RWPE1 (cell line): ENCODE measurements around the gene TRIM41.
A peak's percentile ranks its signal among the peaks of the same experiment; 100 is the strongest.

Experiments used
- CTCF ChIA-PET: fragments of 350-600 bp; sonication (Branson Sonifier 250); formaldehyde crosslinking; extraction: SDS; loops from one replicate; lab custom pipeline; 2021; lab: Yijun Ruan, JAX
- POLR2A ChIA-PET: fragments of 400-600 bp; formaldehyde crosslinking; extraction: SDS; loops from one replicate; lab custom pipeline; 2020; ENCODE audit warnings: antibody characterized with exemption; ENCODE audit not compliant: low non-redundant PET; lab: Yijun Ruan, JAX
- DNase-seq: peaks from one replicate; pipeline ENCODE4 v3.0.0; 2012; ENCODE audit warnings: low spot score
- H3K27ac ChIP-seq: fragments of 450-650 bp; 2 replicates; pipeline ENCODE4 v1.5.1; 2017
- CTCF ChIP-seq: fragments of 450-650 bp; conservative IDR thresholded peaks from 2 replicates; pipeline ENCODE4 v1.5.1; 2017; ENCODE audit warnings: low read depth, mild to moderate bottlenecking

TRIM41 gene

GRCh38 chr5:181235689-181236366 is 12.7 kb downstream of the TRIM41 start:
- H3K27ac ChIP-seq, result peak overlapping the region; percentile 68
- DNase-seq, result no peak
- ChIA-PET POLR2A (interaction anchor here (0.9 to 1.3 kb wide), 3 partner anchors 10 to 15 kb away, joined by 3 to 6 read pairs (median 5); partner anchors contain the start of gene TRIM41), CTCF (interaction anchor here (0.7 to 1.0 kb wide), 2 partner anchors 51 kb away, joined by 5 to 6 read pairs; no protein-coding TSS in a partner anchor)
- no peak for TF ChIP-seq CTCF

GRCh38 chr5:181236471-181236870 is 13.4 kb downstream of the TRIM41 start:
- no peak for DNase-seq
- TF ChIP-seq CTCF, result no peak
- ChIA-PET CTCF (interaction anchor here (0.7 kb wide), 1 partner anchor 52 kb away, joined by 6 read pairs; no protein-coding TSS in a partner anchor), POLR2A (interaction anchor here (1.0 kb wide), 1 partner anchor 13 kb away, joined by 6 read pairs; the partner anchor contains the start of gene TRIM41)
- no peak overlapping the region for H3K27ac ChIP-seq

DNA sequence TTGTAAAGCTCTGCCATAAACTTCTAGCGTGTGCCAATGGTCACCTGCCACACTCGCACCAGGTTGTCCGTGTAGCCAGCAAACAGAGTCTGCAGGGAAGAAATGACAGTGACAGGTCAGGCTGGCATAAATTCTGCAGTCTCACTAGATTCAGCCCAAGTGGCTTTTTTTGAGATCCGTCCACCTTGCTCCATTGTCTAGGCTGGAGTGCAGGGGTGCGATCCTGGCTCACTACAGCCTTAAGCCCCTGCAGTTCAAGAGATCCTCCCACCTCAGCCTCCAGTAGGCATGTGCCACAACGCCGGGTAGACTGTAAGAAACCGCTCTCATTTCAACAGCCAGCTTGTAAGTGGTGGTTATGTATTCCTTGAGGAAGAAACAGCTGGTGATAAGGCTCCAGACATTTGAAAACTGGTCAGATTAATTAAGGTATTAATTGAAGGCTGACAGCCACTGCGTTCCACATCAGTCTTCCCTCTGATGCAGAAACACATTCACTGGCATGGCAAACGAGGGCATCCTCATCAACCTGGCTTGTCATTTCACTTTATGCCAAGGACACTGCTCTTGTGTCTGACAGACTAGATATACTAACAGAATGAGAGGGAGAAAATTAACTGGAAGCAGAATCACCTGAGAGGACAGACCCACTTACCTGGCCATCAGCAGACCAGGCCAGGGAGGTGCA is 14.0 kb downstream of the TRIM41 start:
- H3K27ac ChIP-seq, result peak overlapping the region; percentile 44
- no peak for TF ChIP-seq CTCF
- no peak for DNase-seq
- ChIA-PET POLR2A (interaction anchor here (1.0 kb wide), 1 partner anchor 13 kb away, joined by 6 read pairs; the partner anchor contains the start of gene TRIM41), CTCF (interaction anchor here (0.7 kb wide), 1 partner anchor 52 kb away, joined by 6 read pairs; no protein-coding TSS in a partner anchor)

DNA sequence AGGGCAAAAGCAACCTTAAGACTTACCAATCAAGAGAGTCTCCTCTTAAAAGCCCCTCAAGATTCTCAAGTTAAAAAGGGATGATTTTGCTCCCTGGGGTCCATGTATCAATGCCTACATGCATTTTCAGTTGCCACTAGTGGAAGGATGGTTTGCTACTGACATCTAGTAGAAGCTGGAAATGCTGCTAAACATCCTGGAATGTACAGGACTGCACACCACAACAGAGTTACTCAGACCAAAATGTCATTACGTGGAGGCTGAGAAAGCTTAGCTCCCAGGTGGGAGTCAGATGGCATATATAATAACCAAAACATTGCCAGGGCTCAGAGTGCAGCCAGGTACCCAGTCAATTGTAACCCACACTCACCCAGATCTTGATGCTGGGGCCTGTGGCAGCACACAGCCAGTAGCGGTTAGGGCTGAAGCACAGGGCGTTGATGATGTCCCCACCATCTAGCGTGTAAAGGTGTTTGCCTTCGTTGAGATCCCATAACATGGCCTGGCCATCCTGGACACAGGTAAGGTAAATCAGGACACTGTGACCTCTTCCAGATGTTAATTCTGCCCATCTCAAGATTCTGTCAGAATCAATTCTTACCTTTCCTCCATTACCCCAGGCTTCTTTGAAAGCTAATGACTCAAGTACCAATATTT is 14.8 kb downstream of the TRIM41 start:
- no peak for TF ChIP-seq CTCF
- DNase-seq, result no peak
- H3K27ac ChIP-seq, result peak overlapping the region; percentile 97
- CTCF ChIA-PET, result no interaction called here
- POLR2A ChIA-PET, result no interaction called here

DNA sequence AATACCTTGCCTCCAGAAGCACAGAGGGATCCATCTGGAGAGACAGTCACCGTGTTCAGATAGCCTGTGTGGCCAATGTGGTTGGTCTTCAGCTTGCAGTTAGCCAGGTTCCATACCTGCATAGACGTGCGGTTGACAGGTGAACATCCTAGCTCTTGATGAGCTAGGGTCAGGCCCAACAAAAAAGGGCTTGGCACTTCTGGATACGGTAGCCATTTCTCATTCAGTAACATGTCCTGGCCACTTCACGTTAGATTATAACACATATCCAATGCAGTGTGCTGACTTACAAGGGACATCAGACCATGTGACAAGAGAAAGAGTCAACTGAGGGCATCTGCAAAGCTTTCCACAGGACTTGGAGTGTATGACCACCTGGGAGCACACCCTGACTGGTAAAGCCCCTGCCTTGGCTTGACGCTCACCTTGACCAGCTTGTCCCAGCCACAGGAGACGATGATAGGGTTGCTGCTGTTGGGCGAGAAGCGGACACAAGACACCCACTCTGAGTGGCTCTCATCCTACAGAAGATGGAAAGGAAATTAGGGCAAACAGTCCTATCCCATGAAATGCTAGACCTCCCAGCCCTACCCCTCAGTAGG is 16.1 kb downstream of the TRIM41 start:
- H3K27ac ChIP-seq, result peak overlapping the region; percentile 97
- ChIA-PET CTCF (interaction anchor here (1.0 kb wide), 1 partner anchor 17 kb away, joined by 5 read pairs; no protein-coding TSS in a partner anchor), POLR2A (no interaction called here)
- no peak for DNase-seq
- TF ChIP-seq CTCF, result no peak
